NCI-H1436 (cell line): ENCODE data around the gene NF2.
"Not testable (repeated sequence)": the region's sequence is repeated elsewhere in the genome, so short reads cannot be mapped to it uniquely, and the experiment has no call there.

Source experiments
- DNase-seq: peaks from one replicate; lab custom pipeline; 2025; lab: John Stamatoyannopoulos, UW

Gene NF2

GRCh38 chr22:29596408-29596807, 7.0 kb upstream of the NF2 start:
- no peak for DNase-seq

GRCh38 chr22:29597871-29598683, 5.4 kb upstream of the NF2 start:
- not testable (repeated sequence) for DNase-seq

- DNase-seq: no peak
These were observed 4.8 kb upstream of the NF2 start for GRCh38 chr22:29598684-29599020.

GRCh38 chr22:29604076-29604360, 585 bp downstream of the NF2 start:
- no peak for DNase-seq

GRCh38 chr22:29605527-29605850, 2.1 kb downstream of the NF2 start:
- DNase-seq: no peak

- no peak for DNase-seq
These were observed 2.9 kb downstream of the NF2 start for GRCh38 chr22:29606320-29606719.

GRCh38 chr22:29607426-29607825, 4.0 kb downstream of the NF2 start:
- DNase-seq: no peak

GRCh38 chr22:29609139-29609538, 5.7 kb downstream of the NF2 start:
- DNase-seq: no peak

- no peak for DNase-seq
These were observed 7.3 kb downstream of the NF2 start for GRCh38 chr22:29610780-29611179.

- DNase-seq: no peak
These were observed 12.4 kb downstream of the NF2 start for GRCh38 chr22:29615705-29616327.

- DNase-seq: no peak
These were observed 14.6 kb downstream of the NF2 start for GRCh38 chr22:29617922-29618629.

- DNase-seq: no peak
These were observed 18.5 kb downstream of the NF2 start for GRCh38 chr22:29621761-29622526.

GRCh38 chr22:29623059-29623458, 19.6 kb downstream of the NF2 start:
- no peak for DNase-seq

- DNase-seq: no peak
These were observed 20.2 kb downstream of the NF2 start for GRCh38 chr22:29623553-29624169.

- DNase-seq: no peak
These were observed 21.8 kb downstream of the NF2 start for GRCh38 chr22:29625090-29625825.

GRCh38 chr22:29626497-29627195, 23.2 kb downstream of the NF2 start:
- no peak for DNase-seq

GRCh38 chr22:29627196-29627535, 23.7 kb downstream of the NF2 start:
- no peak for DNase-seq

GRCh38 chr22:29628996-29629902, 25.8 kb downstream of the NF2 start:
- no peak for DNase-seq

- no peak for DNase-seq
These were observed 26.6 kb downstream of the NF2 start for GRCh38 chr22:29629903-29630516.

- no peak for DNase-seq
These were observed 27.6 kb downstream of the NF2 start for GRCh38 chr22:29630987-29631386.
